Measurements from ENCODE around the gene STRA8.

DNA sequence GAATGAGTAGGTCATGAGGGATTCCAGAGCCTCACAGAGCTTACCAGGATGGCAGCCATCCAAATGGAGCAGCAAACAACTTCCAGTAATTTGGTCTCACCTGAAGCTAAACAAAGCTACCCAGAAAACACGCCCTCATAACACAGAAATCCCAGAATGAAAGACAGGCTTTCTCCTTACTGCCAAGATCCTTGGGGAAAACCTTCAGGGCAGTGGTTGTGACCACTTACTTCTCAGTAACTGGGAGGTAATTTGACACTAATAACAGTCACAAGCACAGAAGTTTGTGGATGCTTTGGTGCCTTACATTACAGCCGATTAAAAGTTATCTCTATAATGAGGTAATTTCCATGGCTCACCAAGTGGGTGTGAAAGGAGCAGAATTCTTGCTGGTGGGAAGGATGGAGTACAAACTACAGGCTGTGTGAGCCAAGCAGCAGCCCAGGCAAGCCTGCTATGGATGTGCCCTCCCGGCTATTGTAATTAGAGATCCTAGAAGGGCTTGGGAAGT, 32.8 kb upstream of the STRA8 start:
- no peak for TF ChIP-seq POLR2A (IDR thresholded peaks at IDR 0.05; ENCODE audit: extremely low read depth, insufficient read length)
- TF ChIP-seq, protein P1, sequence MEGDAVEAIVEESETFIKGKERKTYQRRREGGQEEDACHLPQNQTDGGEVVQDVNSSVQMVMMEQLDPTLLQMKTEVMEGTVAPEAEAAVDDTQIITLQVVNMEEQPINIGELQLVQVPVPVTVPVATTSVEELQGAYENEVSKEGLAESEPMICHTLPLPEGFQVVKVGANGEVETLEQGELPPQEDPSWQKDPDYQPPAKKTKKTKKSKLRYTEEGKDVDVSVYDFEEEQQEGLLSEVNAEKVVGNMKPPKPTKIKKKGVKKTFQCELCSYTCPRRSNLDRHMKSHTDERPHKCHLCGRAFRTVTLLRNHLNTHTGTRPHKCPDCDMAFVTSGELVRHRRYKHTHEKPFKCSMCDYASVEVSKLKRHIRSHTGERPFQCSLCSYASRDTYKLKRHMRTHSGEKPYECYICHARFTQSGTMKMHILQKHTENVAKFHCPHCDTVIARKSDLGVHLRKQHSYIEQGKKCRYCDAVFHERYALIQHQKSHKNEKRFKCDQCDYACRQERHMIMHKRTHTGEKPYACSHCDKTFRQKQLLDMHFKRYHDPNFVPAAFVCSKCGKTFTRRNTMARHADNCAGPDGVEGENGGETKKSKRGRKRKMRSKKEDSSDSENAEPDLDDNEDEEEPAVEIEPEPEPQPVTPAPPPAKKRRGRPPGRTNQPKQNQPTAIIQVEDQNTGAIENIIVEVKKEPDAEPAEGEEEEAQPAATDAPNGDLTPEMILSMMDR (IDR thresholded peaks at IDR 0.05; ENCODE audit: low read depth, low read length), result no peak
- TF ChIP-seq, protein P2, sequence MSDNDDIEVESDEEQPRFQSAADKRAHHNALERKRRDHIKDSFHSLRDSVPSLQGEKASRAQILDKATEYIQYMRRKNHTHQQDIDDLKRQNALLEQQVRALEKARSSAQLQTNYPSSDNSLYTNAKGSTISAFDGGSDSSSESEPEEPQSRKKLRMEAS (IDR thresholded peaks at IDR 0.05; ENCODE audit: low read depth, low read length), result no peak
